ENCODE results near the gene IFRD2. TPM values are rescaled to one million over a fixed set of nuclear protein-coding genes. Genes with fewer than 3 reads are reported as not detected.
"Not testable (repeated sequence)": the region's sequence is repeated elsewhere in the genome, so short reads cannot be mapped to it uniquely, and the experiment has no call there.

The IFRD2 gene
- total RNA-seq, 6 donors from 2014 or later, result 45.4 to 126 (median 77.5) TPM

- Histone ChIP-seq H3K4me1 (peaks cover 98 to 100% (median 99%) of the 10 kb centered on the region in 4 donors), H3K36me3 (peaks cover 0 to 24% (median 3%) of the 10 kb centered on the region in 4 donors), H3K9me3 (no peaks in the 10 kb centered on the region), H3K27ac (peak overlapping the region; percentile 94 to 98 (median 95)), H3K27me3 (no peaks in the 10 kb centered on the region), H3K4me3 (peak overlapping the region in 3 of 4 donors; percentile 22 to 49 (median 46))
- TF ChIP-seq POLR2A (IDR thresholded peaks at IDR 0.05) (no peak), EP300 (IDR thresholded peaks at IDR 0.05) (no peak), CTCF (IDR thresholded peaks at IDR 0.05) (no peak), POLR2AphosphoS5 (IDR thresholded peaks at IDR 0.05) (no peak)
- DNase-seq, result peak in 1 of 2 donors; percentile 51
- 66 to 79% methylated on average over 16 of the region's 16 CpGs for WGBS, 2 donors
- ATAC-seq (ENCODE audit: low FRiP score in 2 of 2), result no peak
These were observed 46.9 kb downstream of the IFRD2 start for GRCh38 chr3:50245251-50245745.

DNA sequence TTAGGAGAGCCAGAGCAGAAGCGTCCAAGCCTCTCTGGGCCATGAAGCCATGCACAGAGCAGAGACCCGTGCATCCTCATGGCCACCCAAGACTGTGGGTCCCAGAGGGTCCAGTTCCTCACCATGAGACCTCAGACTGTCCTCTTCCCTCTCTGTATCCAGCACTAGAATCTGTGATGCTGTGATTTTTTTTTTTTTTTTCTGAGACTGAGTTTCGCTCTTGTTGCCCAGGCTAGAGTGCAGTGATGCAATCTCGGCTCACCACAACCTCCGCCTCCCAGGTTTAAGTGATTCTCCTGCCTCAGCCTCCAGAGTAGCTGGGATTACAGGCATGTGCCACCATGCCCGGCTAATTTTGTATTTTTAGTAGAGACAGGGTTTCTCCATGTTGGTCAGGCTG lies 47.4 kb downstream of the IFRD2 start:
- Histone ChIP-seq H3K36me3 (peaks cover 0 to 25% (median 5%) of the 10 kb centered on the region in 4 donors), H3K4me1 (peaks cover 98 to 100% (median 99%) of the 10 kb centered on the region in 4 donors), H3K4me3 (peak overlapping the region in 1 of 4 donors; percentile 10), H3K27ac (peak overlapping the region; percentile 94 to 98 (median 95))
- H3K9me3 ChIP-seq; H3K27me3 ChIP-seq; ATAC-seq (ENCODE audit: low FRiP score in 2 of 2); DNase-seq: not testable (repeated sequence)
- WGBS, 2 donors, result 63 to 72% methylated on average over 6 of the region's 6 CpGs

DNA sequence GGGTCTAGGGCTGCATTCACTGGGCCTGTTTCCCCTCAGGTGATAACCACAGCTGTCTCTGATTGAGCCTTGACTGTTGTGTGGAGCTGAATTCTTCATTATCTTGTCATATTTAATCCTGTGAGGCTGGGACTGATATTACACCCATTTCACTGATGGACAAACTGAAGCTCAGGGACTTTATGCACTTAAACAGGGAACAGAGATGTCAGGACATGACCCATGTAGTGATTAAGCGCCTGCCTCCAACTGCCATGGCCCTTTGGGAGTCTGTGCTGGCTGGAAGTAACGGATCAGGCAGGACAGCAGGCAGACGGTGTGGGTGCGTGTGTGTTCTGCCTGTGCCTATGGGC lies 48.7 kb downstream of the IFRD2 start:
- TF ChIP-seq POLR2A (IDR thresholded peaks at IDR 0.05), result peak in 1 of 4 donors; percentile 33
- TF ChIP-seq EP300 (IDR thresholded peaks at IDR 0.05), result no peak

DNA sequence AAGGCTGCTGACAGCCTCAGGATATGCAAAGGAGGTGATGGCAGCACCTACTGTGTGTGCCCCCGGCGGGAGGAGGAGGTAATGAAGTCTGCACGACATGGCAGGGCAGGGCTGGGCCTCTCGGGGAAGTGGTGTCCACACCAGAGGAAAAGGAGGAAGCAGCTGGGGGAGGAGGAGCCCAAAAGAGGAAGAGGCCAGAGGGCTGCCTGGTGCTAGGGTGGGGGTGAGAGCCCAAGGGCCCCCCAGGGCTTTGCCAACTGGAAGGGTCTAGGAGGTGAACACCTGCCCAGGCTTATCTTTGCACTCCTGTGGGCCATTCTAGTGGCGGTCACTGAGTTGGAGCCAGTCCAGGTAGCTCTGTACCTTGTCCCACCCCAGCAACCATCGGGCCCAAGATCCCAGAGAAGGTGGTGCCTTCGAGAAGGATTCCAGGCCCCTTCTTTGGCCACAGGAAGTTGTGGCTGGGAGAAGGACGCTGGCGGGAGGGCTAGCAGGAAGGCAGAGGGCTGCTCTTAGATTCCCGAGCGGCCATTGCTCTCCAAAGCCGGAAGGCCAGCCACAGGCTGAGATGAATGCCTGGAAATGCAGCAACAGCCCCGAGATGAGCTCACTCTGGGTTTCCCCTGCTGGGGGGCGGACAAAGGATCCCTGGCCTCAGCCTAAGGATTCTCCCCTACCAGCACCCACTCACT lies 49.2 kb downstream of the IFRD2 start:
- DNase-seq (peak in 1 of 2 donors; percentile 89), ATAC-seq (ENCODE audit: low FRiP score in 2 of 2) (peak; percentile 60 to 71)
- no peaks in the 10 kb centered on the region for H3K9me3 ChIP-seq
- H3K27me3 ChIP-seq, result no peaks in the 10 kb centered on the region
- peaks cover 98 to 100% (median 98%) of the 10 kb centered on the region in 4 donors for H3K4me1 ChIP-seq
- TF ChIP-seq CTCF (IDR thresholded peaks at IDR 0.05), result peak in 3 of 6 experiments; percentile 27 to 61 (median 44)
- TF ChIP-seq POLR2A (IDR thresholded peaks at IDR 0.05), result peak in 1 of 4 donors; percentile 26
- peak in 2 of 4 donors; percentile 60 to 68 for TF ChIP-seq EP300 (IDR thresholded peaks at IDR 0.05)
- peak; percentile 67 to 69 for TF ChIP-seq POLR2AphosphoS5 (IDR thresholded peaks at IDR 0.05)
- peaks cover 0 to 31% (median 9%) of the 10 kb centered on the region in 4 donors for H3K36me3 ChIP-seq
- peak overlapping the region in 2 of 4 donors; percentile 10 to 20 for H3K4me3 ChIP-seq
- 18 to 25% methylated on average over 10 to 14 of the region's 14 CpGs for WGBS, 2 donors
- peak overlapping the region; percentile 94 to 98 (median 95) for H3K27ac ChIP-seq

More for the DNA sequence above, 48.7 kb downstream of the IFRD2 start:
- DNase-seq (no peak), ATAC-seq (ENCODE audit: low FRiP score in 2 of 2) (no peak)
- H3K9me3 ChIP-seq, result no peaks in the 10 kb centered on the region
- 74 to 89% methylated on average over 4 of the region's 4 CpGs for WGBS, 2 donors
- H3K27me3 ChIP-seq, result no peaks in the 10 kb centered on the region
- peak overlapping the region in 2 of 4 donors; percentile 10 to 20 for H3K4me3 ChIP-seq
- H3K4me1 ChIP-seq, result peaks cover 98 to 100% (median 99%) of the 10 kb centered on the region in 4 donors
- peak overlapping the region; percentile 94 to 98 (median 95) for H3K27ac ChIP-seq
- peaks cover 0 to 31% (median 9%) of the 10 kb centered on the region in 4 donors for H3K36me3 ChIP-seq

DNA sequence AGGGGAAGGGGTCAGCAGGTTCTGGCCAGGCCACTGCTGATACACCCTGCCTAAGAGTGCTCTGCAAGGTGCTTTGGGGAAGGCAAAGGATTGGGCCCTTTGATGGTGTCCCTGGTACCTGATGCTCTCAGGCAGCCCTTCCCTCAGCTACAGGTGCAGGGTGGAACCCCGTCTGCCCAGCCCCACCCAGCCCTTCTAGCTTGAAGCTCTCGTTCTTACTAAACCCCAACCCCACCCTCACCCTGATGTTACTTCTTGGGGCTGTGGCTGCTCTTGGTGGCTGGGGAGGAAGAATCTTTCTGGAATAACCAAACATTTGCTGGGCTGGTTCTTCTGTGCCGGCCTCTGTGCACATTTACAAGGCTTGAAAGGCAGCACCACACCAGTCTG lies 49.9 kb downstream of the IFRD2 start:
- DNase-seq, result no peak
- WGBS, 2 donors, result 37% methylated on average over 3 of the region's 3 CpGs; no CpG with 5 or more reads in 1 of the 2 donors
- Histone ChIP-seq H3K9me3 (no peaks in the 10 kb centered on the region), H3K27me3 (no peaks in the 10 kb centered on the region), H3K4me3 (peak overlapping the region in 2 of 4 donors; percentile 10 to 20), H3K27ac (peak overlapping the region; percentile 94 to 98 (median 95)), H3K4me1 (peaks cover 92 to 98% (median 95%) of the 10 kb centered on the region in 4 donors), H3K36me3 (peaks cover 0 to 26% (median 9%) of the 10 kb centered on the region in 4 donors)
- TF ChIP-seq POLR2A (IDR thresholded peaks at IDR 0.05) (no peak), EP300 (IDR thresholded peaks at IDR 0.05) (no peak), CTCF (IDR thresholded peaks at IDR 0.05) (no peak), POLR2AphosphoS5 (IDR thresholded peaks at IDR 0.05) (no peak)
- no peak for ATAC-seq (ENCODE audit: low FRiP score in 2 of 2)

Measured in upper lobe of left lung (tissue), 6 donors.